SU-DHL-6 (cell line): ENCODE results near the gene ATIC.

Experiments used
- CTCF ChIP-seq: fragments of 200-600 bp; sonication (generic); IDR thresholded peaks from one replicate; pipeline ENCODE4 v1.5.1; 2017; ENCODE audit warnings: antibody characterized with exemption, mild to moderate bottlenecking, low read length, moderate library complexity; ENCODE audit not compliant: insufficient read depth, poor library complexity, severe bottlenecking
- EZH2phosphoT487 ChIP-seq: fragments of 200-600 bp; sonication (generic), shearing (Covaris generic); conservative IDR thresholded peaks from 2 replicates; pipeline ENCODE4 v1.6.1; 2018; ENCODE audit warnings: mild to moderate bottlenecking, antibody characterized with exemption, low read length, moderate library complexity, mixed read lengths

- TF ChIP-seq CTCF (no peak), EZH2phosphoT487 (no peak)
Measured at GRCh38 chr2:215377283-215377682, 65.4 kb downstream of the ATIC start.
